Transverse colon (tissue), 4 donors: ENCODE measurements around the gene PCNX1. TPM values are rescaled to one million over a fixed set of nuclear protein-coding genes. Genes with fewer than 3 reads are reported as not detected.
A peak's percentile ranks its signal among the peaks of the same experiment; 100 is the strongest.

Experiments used
- DNase-seq: peaks from one replicate; pipeline ENCODE4 v3.0.0-alpha.2; 2019
- H3K27ac ChIP-seq, 4 donors: fragments of 200-600 bp; sonication (generic); 2 replicates each; pipeline ENCODE4 v1.5.1; 2016 to 2018; ENCODE audit warnings: inconsistent platforms in 4 of 4
- H3K27me3 ChIP-seq: fragments of 200-600 bp; sonication (generic); 2 replicates; pipeline ENCODE4 v1.5.1; 2017; ENCODE audit warnings: inconsistent platforms
- H3K36me3 ChIP-seq, 4 donors: fragments of 200-600 bp; sonication (generic); 2 replicates each; pipeline ENCODE4 v1.5.1; 2017 to 2019; ENCODE audit warnings: inconsistent platforms in 4 of 4
- H3K4me1 ChIP-seq, 4 donors: fragments of 200-600 bp; sonication (generic); 2 replicates each; pipeline ENCODE4 v1.5.1; 2017 to 2020; ENCODE audit warnings: inconsistent platforms in 4 of 4
- H3K4me3 ChIP-seq, 4 donors: fragments of 200-600 bp; sonication (generic); 1 replicate in 1 of 4; 2 replicates in 3 of 4; pipeline versions ENCODE4 v1.5.1 to v1.6.1; 2017 to 2019; ENCODE audit warnings: inconsistent platforms in 4 of 4
- H3K9me3 ChIP-seq, 2 donors: fragments of 200-600 bp; sonication (generic); 2 replicates each; pipeline ENCODE4 v1.5.1; 2017 to 2019; ENCODE audit warnings: inconsistent platforms in 2 of 2
- EP300 ChIP-seq: sonication (generic); formaldehyde crosslinking; IDR thresholded peaks from one replicate; pipeline ENCODE4 v1.6.1; 2017; ENCODE audit warnings: antibody characterized with exemption, low read depth
- POLR2A ChIP-seq: fragments of 450-650 bp; IDR thresholded peaks from one replicate; pipeline ENCODE4 v1.6.1; 2016; ENCODE audit warnings: antibody characterized with exemption, mild to moderate bottlenecking, moderate library complexity
- POLR2AphosphoS5 ChIP-seq, 3 donors: sonication (generic); formaldehyde crosslinking; IDR thresholded peaks; one replicate each; pipeline ENCODE4 v1.6.1; 2016; ENCODE audit warnings: antibody characterized with exemption in 3 of 3
- WGBS, 2 donors: methylation state at CpG; one replicate each; pipeline ENCODE4 v1.1.5; 2018; ENCODE audit warnings: low coverage in 1 of 2; 5-methylcytosine and 5-hydroxymethylcytosine counted together
- in situ Hi-C, 4 donors: fragments of 200-750 bp; cut with MboI; loops; one replicate each; pipeline versions ENCODE4 v1.15.0 to v1.15.1; 2017; ENCODE audit warnings: low sequenced_read_pairs in 3 of 4, low pct_ligation_motif_present in 1 of 4, low pct_unique_long_range_greater_than_20kb in 1 of 4
- intact Hi-C: fragments of 100-400 bp; cut with DNase I; formaldehyde crosslinking; loops from one replicate; pipeline ENCODE4 v1.15.1; 2023; ENCODE audit warnings: low total_unique reads
- total RNA-seq, 4 donors: library from RNA; depleted of rRNA; stranded (reverse); fragments of >200 nt; gene quantifications; one replicate each; pipeline ENCODE4 v1.1.0, GENCODE V29; 2016
- TF ChIP-seq, protein P1 (sequence below), 5 experiments: fragments of 200-600 bp in 3 of 5; fragments of 450-650 bp in 2 of 5; sonication (generic) in 3 of 5; IDR thresholded peaks; 1 replicate in 2 of 5; 2 replicates in 3 of 5; pipeline ENCODE4 v1.5.1; 2016 to 2017; ENCODE audit warnings: antibody characterized with exemption in 5 of 5, inconsistent platforms in 3 of 5, mild to moderate bottlenecking in 2 of 5, moderate library complexity in 1 of 5

PCNX1 gene
- total RNA-seq, 4 donors from 2014 or later, result 15.0 to 64.6 (median 46.0) TPM

DNA sequence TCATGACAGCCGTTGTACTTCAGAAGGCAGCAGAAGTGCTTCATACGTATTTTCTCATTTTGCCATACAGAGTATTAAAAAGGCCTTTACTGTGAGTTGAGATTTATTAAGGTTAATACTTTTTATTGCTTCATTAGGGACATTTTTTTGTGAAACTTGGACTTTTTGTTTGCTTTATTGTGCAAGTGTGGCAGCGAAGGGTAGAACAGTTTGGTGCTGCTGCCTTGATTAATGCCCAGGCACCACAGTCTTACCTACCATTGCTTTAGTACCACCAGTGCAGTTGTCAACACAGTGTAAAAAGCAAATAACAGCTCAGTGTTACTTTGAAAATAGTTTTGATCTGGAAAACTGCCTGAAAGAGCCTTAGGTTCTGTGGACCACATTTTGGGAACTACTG, 147.4 kb downstream of the PCNX1 start:
- H3K4me3 ChIP-seq, result no peak overlapping the region
- DNase-seq, result no peak
- H3K27me3 ChIP-seq, result no peaks in the 10 kb centered on the region
- H3K4me1 ChIP-seq, result peaks cover 0 to 2% (median 0%) of the 10 kb centered on the region in 4 donors
- H3K9me3 ChIP-seq, result no peaks in the 10 kb centered on the region
- in situ Hi-C loops, result no loop called here
- intact Hi-C loops, result no loop called here
- peaks cover 0 to 43% (median 9%) of the 10 kb centered on the region in 4 donors for H3K36me3 ChIP-seq
- TF ChIP-seq POLR2AphosphoS5 (IDR thresholded peaks at IDR 0.05) (no peak), EP300 (no peak), POLR2A (no peak)
- TF ChIP-seq, protein P1, sequence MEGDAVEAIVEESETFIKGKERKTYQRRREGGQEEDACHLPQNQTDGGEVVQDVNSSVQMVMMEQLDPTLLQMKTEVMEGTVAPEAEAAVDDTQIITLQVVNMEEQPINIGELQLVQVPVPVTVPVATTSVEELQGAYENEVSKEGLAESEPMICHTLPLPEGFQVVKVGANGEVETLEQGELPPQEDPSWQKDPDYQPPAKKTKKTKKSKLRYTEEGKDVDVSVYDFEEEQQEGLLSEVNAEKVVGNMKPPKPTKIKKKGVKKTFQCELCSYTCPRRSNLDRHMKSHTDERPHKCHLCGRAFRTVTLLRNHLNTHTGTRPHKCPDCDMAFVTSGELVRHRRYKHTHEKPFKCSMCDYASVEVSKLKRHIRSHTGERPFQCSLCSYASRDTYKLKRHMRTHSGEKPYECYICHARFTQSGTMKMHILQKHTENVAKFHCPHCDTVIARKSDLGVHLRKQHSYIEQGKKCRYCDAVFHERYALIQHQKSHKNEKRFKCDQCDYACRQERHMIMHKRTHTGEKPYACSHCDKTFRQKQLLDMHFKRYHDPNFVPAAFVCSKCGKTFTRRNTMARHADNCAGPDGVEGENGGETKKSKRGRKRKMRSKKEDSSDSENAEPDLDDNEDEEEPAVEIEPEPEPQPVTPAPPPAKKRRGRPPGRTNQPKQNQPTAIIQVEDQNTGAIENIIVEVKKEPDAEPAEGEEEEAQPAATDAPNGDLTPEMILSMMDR (IDR thresholded peaks at IDR 0.05), result no peak
- H3K27ac ChIP-seq, result no peak overlapping the region
- 96 to 98% methylated on average over 3 of the region's 3 CpGs for WGBS, 2 donors

DNA sequence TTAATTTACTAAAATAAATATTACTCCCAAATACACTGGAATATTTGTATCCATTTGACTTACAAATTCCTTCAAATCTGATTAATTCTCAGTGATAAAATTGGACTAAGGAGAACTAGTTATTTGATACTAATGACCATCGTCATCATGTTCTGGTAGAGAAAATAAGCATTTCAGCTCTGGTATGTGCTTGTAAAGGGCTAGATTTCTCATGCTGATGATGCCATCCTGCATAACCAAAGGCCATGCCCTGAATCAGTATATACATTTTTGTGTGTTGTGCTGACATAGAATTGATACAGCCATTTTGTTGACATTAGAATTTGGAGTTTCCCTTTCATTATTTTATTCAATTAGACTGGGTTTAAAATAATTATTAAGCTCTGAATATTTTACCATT, 148.9 kb downstream of the PCNX1 start:
- intact Hi-C loops (no loop called here), in situ Hi-C loops (no loop called here)
- TF ChIP-seq, protein P1 (IDR thresholded peaks at IDR 0.05), result no peak
- TF ChIP-seq POLR2AphosphoS5 (IDR thresholded peaks at IDR 0.05), result no peak
- TF ChIP-seq POLR2A, result no peak
- TF ChIP-seq EP300, result no peak
- DNase-seq, result no peak
- WGBS, 2 donors, result 94 to 100% methylated on average over 1 of the region's 1 CpG
- H3K4me3 ChIP-seq, result no peak overlapping the region
- no peaks in the 10 kb centered on the region for H3K9me3 ChIP-seq
- peaks cover 0 to 47% (median 10%) of the 10 kb centered on the region in 4 donors for H3K36me3 ChIP-seq
- H3K27me3 ChIP-seq, result no peaks in the 10 kb centered on the region
- peaks cover 0 to 5% (median 0%) of the 10 kb centered on the region in 4 donors for H3K4me1 ChIP-seq
- no peak overlapping the region for H3K27ac ChIP-seq

DNA sequence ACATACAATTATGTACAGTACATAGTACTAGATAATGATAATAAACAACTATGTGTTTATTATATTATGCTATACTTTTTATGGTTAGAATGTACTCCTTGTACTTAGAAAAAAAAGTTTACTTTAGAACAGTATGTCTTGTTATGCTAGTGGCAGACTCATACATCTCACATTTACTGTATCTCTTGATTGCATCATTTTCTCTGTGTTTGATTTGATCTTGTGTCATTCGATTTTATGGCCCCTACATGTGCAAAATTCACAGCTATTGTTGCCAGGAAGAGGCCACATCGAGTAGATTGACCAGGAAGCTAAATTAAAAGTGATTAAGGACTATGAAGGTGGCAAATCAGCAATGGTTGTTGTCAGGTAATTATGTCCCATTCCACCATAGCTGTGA, 153.0 kb downstream of the PCNX1 start:
- Histone ChIP-seq H3K27ac (peak overlapping the region in 3 of 4 donors; percentile 18 to 40 (median 28)), H3K4me1 (peaks cover 0 to 5% (median 0%) of the 10 kb centered on the region in 4 donors), H3K27me3 (no peaks in the 10 kb centered on the region), H3K36me3 (peaks cover 0 to 32% (median 1%) of the 10 kb centered on the region in 4 donors), H3K4me3 (no peak overlapping the region), H3K9me3 (no peaks in the 10 kb centered on the region)
- 39 to 55% methylated on average over 2 of the region's 2 CpGs for WGBS, 2 donors
- intact Hi-C loops, result no loop called here
- in situ Hi-C loops, result no loop called here
- TF ChIP-seq POLR2AphosphoS5 (IDR thresholded peaks at IDR 0.05), result no peak
- TF ChIP-seq, protein P1 (IDR thresholded peaks at IDR 0.05), result no peak
- DNase-seq, result no peak

DNA sequence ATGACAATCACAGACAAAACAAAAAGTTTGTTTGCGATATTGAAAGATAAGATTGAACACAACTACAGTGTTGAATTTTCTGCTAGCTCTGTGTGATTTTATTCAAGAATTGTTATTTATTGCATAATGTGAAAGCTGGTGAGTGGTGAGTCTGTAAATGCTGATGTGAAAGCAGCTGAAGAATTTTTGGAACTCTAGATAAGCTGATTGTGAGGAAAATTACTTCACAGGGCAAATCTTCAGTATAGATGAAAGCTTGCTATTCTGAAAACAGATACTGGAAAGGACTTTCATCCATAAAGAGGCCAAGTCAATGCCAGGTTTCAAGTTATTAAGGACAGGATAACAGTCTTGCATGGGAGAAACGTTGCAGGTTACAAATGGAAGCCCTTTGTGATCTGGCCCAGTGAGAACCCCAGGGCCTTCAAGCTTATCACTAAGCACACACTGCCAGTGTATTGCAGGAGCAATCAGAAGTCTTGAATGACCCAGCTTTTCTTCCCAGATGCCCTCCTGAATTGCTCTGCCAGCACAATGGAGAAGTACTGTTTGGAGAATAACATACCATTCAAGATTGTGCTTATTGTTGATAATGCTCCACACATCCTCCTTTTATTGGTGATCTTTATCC, 153.7 kb downstream of the PCNX1 start:
- H3K27ac ChIP-seq, result peak overlapping the region in 2 of 4 donors; percentile 28 to 40
- no peak overlapping the region for H3K4me3 ChIP-seq
- no peak for TF ChIP-seq POLR2AphosphoS5 (IDR thresholded peaks at IDR 0.05)
- H3K36me3 ChIP-seq, result peaks cover 0 to 32% (median 1%) of the 10 kb centered on the region in 4 donors
- intact Hi-C loops, result no loop called here
- no peaks in the 10 kb centered on the region for H3K9me3 ChIP-seq
- WGBS, 2 donors, result 76 to 100% methylated on average over 1 to 2 of the region's 2 CpGs
- H3K27me3 ChIP-seq, result no peaks in the 10 kb centered on the region
- peaks cover 0 to 5% (median 0%) of the 10 kb centered on the region in 4 donors for H3K4me1 ChIP-seq
- in situ Hi-C loops, result no loop called here
- DNase-seq, result no peak

DNA sequence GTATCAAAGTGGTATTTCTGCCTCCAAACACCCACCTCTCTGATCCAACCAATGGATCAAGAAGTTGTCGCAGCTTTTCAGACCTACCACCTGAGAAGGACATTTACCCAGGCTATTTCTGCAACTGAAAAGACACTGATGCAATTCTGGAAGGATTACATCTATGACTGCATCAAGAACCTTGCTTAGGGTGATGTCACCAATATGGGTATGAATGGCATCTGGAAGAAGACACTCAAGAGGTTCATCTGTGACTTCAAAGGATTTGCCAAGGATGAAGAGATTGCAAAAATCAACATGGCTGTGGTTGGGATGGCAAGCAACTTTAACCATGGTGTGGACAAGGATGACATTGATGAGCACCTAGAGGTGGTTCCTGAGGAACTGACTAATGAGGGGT, 154.2 kb downstream of the PCNX1 start:
- 90% methylated on average over 1 of the region's 1 CpG; no CpG with 5 or more reads in 1 of the 2 donors for WGBS, 2 donors
- in situ Hi-C loops (no loop called here), intact Hi-C loops (no loop called here)
- Histone ChIP-seq H3K4me3 (no peak overlapping the region), H3K27me3 (no peaks in the 10 kb centered on the region), H3K36me3 (peaks cover 0 to 32% (median 1%) of the 10 kb centered on the region in 4 donors), H3K4me1 (peaks cover 0 to 5% (median 0%) of the 10 kb centered on the region in 4 donors), H3K9me3 (no peaks in the 10 kb centered on the region), H3K27ac (no peak overlapping the region)
- TF ChIP-seq POLR2A (no peak), EP300 (no peak), POLR2AphosphoS5 (IDR thresholded peaks at IDR 0.05) (no peak)
- TF ChIP-seq, protein P1 (IDR thresholded peaks at IDR 0.05), result no peak
- no peak for DNase-seq
